Right forelimb (tissue), 1 donor: ENCODE measurements around the gene RHBDD3.

ENCODE experiments used
- DNase-seq: peaks from one replicate; pipeline ENCODE4 v3.0.0-alpha.2; 2018

RHBDD3 gene

DNA sequence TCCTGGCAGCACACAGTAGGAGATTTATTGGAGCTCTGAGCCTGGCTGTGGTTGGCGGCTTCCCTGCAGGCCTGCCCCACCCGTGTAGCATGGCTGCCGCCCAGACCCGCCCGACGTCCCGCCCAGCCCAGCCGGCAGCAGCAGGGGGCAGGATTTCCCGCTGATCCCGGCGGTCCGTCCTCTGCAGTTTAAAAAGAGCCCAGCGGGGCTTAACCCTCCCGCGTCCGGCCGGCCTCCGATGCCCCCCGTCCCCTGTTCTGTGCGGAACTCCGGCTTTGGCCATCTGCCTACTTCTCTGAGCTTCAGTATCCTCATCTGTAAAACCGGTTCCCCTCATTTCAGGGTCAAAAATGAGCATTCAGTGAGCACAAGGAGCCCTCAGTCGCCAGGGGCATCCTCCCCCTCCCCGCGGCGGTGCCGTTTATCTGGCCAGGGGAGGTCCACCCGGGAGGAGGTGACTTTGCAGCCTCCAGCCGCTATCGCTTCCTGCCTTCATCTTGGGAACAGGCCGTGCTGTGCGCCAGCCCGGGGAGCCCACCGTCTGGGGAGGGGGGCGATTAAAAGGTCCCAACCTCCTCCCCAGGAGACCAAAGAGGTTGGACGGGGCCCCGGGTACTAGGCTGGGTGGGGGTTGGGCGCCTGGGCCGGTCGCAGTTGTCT lies 38.5 kb upstream of the RHBDD3 start, which contains the start of gene GAS2L1:
Gene GAS2L1 (plus strand): TSS at position 476 of the 660 bp plus-strand sequence. CDS start 1,456 bp downstream, outside the sequence.
- DNase-seq = peak; percentile 91

DNA sequence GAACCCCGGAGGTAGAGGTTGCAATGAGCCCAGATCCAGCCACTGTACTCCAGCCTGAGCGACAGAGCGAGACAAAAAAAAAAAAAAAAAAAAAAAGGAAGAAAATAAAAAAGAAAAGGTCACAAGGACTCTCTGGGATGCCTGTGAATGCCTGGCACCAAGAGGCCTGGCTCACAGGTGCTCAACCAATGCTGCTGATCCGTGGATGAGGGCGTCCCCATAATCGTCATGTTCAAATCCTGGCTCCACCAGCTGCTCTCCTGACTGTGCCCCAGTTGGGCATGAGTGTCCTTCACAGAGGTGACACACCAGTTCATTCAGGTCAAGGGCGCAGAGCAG lies 38.0 kb upstream of the RHBDD3 start:
- no peak for DNase-seq

DNA sequence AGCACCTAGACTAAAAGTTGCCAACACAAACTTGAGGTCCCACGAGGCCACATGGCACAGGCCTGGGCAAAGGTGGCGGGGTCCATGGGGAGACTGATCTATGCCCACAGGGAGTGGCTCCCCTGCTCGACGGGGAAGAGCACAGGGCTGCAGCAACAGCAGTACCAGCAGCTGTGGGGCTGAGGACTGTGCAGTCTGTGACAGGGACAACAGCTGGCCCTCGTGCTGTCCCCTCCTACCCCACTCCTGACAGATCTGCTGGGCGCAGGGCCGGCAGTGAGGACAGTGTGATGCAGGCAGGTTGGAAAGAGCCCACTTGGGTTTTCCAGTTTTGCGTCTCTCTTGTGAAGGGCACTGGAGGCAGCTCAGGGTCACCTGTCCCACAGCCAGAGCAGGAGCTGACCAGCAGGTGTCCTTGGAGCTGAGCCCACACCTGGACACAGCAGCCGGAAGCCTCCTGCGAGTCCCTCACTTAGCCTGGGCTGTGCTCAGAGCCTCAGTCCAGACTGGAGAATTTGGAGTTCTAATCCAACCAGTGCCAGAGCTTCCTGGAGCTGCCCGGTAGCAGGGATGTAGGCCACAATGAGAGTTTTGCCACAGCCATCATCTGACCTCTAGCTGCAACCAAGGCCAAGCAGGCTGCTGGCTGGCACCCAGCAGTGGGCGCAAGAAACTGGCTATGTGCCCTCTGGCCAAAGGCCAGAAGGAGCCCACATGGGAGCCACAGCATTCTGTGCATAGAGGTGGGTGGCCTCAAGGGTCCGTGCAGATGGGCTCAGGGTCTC lies 35.1 kb upstream of the RHBDD3 start:
- DNase-seq = no peak

DNA sequence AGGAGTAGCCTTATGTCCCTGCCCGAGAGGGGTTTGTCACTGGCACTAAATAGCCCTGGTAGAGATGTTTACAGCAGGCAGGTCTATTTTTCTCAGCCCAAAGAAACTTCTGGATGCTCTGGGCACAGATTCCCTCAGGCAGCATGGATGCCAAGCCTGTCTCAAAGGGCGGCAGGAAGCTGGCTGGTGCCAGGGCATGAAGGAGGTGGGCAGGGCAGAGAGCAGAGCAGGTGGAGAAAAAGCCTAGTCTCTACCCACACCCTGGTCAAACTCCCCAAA lies 34.6 kb upstream of the RHBDD3 start:
- DNase-seq = no peak

DNA sequence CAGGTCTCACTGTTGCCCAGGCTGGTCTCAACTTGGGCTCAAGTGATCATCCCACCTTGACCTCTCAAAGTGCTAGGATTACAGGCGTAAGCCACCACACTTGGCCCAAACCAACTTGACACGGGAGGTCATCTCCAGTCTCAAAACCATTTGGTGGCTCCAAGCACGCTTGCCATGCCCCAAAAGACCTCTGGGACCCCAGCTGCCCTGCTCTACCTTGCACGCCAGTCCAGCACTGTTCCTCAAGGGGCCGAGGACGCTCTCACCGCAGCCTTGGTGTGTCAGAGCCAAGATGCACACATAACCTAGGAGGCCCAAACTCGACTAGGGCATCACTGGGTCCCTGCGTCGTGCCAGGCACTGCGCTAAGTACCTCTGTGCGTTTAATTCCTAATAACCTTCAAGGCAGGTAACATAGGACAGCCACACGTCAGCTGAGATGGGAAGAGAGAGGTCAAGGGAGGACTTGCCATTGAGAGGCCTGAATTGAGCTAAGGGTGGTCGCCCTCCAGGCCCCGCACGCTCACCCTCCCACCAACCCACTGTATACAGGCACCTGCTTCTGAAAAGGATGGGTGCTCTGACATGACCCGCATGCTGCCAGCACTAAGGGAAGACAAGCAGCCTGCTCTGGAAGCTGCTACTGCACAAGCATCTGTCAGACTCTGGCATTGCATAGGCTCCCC lies 34.1 kb upstream of the RHBDD3 start:
- DNase-seq = no peak

DNA sequence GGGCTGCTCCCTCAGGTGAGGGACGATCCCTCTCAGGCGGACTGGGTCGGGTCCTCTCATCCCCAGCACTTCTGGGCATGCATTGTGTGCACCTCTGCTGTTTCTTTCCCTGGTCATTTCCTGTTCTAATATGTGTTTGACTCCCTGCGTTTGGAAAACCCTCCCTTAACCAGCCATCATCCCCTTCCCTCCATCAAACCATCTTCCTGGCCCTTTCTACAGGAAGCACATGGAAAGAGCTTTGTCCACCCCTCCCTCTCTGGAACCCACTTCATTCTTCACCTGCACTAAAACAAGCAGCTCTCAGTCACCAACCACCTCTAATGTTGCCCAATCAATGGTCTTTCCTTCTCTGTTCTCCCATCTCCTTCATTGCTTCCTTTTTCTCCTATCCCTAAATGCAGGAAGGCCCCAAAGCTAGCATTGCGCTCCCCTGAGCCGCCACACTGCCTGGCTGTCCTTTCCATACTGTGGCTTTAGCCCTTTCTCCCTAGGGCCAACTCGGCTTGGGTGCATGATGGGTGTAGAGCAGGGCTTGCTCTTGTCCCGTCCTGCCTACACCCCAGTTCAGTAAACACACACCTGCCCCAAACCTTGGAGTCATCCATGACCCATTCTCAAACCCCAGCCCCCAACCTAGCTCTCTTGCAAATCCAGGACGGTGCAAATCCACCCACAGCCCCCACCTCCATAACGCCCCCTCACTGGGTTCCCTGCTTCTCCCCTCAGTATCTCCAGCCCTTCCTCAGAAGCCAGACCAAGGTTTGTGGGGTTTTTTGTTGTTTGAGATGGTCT lies 33.2 kb upstream of the RHBDD3 start:
- no peak for DNase-seq

DNA sequence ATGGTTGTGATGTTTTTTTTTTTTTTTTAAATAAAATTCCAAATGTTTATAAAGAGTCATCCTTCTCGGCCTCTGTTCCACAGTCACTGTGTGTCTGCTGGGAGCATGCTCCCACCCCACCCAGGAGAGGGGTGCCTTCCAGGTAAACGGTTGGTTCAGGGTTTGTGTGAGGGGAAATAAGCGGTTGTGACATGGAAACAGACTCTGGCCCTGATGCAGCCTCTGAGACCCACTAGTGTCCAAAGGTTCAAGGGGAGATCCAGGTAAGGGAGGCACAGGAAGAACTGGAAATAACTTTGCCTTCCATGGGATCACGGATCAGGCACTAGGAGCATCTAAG lies 32.7 kb upstream of the RHBDD3 start:
- DNase-seq = no peak

DNA sequence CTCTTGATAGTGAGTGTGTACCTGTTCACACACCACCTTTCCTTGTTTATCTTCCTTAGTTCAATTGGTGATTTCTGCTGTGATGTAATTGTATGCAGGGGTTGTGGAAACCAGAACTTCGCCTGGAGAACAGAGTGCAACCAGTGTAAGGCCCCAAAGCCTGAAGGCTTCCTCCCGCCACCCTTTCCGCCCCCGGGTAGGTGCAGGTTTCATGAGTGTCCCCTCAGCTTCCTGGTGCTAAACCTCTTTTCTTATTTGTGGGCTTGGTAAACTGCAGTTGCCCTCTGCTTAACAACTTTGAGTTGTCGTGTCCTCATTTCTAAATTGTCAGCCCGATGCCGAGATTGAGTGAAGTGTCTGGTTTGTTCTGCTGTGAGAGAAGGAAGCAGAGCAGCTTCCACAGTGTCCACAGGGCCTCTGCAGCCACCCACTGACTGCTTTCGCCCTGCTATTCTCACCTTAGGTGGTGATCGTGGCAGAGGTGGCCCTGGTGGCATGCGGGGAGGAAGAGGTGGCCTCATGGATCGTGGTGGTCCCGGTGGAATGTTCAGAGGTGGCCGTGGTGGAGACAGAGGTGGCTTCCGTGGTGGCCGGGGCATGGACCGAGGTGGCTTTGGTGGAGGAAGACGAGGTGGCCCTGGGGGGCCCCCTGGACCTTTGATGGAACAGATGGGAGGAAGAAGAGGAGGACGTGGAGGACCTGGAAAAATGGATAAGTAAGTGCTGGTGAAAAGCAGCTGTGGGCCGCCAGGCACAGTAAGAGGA lies 31.5 kb upstream of the RHBDD3 start:
- no peak for DNase-seq

DNA sequence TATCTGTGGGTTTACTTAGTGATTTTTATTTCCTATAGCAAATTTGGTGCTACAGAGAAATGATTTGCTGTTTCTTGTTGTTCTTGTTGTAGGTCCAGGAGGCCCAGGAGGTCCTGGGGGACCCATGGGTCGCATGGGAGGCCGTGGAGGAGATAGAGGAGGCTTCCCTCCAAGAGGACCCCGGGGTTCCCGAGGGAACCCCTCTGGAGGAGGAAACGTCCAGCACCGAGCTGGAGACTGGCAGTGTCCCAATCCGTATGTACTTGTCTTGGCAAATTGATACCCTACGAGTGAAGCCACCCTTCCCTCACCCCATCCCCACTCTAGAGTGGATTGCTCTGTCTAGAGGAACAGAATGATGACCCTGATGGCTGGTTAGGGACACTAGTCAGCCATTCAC lies 30.9 kb upstream of the RHBDD3 start:
- no peak for DNase-seq

DNA sequence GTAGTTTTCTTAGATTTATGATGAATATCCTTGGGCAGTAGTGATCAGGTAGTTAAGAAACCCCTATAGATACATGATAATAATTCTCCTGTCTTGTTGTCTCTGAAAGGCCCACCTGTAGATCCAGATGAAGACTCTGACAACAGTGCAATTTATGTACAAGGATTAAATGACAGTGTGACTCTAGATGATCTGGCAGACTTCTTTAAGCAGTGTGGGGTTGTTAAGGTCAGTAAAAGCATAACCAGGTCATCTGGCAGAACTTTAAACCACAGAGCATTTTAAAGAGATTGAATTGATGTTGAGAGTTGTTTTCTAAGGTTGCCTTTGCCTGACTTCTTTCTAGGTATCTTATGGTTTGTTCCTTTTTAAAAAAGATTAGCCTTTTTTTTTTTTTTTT lies 24.6 kb upstream of the RHBDD3 start:
- DNase-seq = no peak

DNA sequence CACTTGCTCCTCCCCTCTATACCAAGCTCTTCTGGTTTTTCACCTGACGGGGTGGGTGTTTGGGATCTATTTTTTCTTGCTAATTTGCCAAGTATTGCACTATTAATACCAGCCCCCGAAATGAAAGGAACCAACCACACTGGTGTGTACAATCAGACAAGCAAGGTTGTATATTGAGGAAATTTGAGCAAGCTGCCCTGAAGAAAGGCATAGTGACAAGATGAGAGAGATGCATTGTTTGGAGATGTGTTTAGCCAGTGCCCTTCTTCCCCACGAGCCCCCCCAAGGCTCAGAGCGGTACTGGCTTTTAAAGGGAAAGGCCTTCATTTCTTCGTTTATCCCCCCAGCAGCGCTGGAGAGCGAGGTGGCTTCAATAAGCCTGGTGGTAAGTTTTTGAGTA lies 23.4 kb upstream of the RHBDD3 start:
- DNase-seq = no peak

DNA sequence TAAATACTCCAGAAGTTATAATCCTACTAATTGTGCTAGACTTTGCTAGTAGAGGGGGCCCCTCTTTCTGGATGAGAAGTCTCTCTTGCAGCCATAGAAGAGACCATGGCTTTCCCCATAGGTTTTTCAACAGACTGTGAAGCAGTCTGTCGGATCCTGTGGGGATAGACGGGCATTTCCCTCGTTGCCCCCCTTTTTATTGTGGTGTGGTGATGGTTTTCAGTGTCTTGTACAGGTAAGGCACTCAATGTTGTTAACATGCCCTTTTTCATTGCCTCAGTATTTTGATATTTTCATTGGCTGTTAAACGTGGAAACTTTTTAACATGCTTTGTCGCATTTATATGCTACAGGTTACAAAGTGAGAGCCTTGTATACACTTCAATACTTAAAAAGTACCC lies 22.3 kb upstream of the RHBDD3 start:
- DNase-seq = no peak

DNA sequence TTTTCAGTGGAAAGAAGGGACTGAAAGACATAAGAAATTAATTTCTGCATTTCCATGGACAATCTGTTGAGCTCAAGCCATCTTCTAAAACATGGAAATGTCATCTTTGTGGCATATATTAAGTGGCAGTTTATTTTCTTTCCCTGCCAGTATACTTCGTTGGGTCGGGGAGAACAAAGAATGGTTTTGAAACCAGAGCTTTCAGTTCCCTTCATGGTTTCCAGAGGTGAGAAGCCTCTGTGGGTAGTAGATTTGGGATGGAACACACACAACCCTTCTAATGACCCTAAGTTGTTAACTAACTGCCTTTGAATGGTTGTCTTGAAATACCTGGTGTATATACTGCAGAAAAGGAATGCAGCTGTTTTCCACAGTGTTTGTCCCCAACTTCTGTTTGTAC lies 21.1 kb upstream of the RHBDD3 start:
- DNase-seq = no peak

DNA sequence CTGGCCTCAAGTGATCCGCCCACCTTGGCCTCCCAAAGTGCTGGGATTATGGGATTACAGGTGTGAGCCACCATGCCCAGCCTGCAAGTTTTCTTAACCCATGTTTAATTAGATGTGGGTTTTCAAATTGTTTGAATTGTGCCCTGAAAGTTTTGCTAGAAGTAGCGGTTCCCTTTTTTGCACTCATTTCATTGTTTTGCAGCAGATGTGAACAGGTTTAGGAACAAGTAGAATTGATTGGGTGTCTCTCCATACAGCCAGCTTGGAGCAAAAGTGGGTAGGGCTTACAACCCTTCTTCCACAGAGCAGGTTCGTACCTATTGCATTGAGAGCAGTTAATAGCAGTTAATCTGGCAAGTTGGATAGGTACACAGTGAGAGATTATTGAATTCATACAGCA lies 16.4 kb upstream of the RHBDD3 start:
- DNase-seq = no peak

DNA sequence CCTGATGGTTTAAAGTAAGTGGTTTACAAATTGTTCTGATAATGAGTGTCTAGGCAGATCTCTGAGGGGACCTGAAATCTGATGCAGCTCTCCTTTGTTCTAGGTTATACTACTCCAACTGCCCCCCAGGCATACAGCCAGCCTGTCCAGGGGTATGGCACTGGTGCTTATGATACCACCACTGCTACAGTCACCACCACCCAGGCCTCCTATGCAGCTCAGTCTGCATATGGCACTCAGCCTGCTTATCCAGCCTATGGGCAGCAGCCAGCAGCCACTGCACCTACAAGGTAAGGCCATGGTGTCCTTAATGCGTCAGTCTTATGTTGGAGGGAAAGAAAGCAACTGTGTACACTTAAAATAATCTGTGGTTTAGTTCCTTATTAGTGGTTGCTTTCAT lies 10.1 kb upstream of the RHBDD3 start:
- no peak for DNase-seq

DNA sequence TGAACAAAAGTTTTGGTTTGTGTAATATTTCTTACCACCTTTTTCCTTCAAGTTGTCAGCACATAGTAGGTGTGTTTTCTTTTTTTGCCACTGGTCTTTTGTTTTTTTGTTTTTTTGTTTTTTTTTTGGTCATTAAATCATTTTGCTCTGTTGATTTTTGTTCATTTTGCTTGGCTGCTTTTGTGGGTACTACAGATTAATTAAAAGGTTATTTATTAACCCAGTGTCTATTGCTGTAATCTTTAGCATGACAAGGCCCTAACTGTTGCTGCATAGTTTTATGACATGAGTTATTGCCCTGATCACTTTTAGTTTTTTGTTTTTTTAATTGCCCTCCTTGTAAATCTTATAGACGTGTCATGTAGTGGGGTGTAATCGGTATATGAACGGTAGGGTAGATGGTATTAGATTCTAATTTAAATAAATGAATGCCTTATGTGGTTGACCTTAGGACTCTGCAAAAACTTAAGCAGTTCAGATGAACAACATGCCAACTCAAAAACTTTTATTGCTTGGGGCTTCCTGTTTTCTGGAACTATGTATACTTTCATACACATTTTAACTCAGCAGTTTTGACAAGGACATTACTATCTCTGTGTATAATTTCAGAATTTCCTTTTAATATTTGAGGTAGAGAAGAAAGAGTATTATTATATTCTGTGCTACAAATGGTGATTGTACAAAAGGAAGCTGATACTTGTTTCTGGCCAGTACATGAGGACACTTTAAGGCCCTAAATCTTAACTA lies 8.2 kb upstream of the RHBDD3 start:
- DNase-seq = no peak

DNA sequence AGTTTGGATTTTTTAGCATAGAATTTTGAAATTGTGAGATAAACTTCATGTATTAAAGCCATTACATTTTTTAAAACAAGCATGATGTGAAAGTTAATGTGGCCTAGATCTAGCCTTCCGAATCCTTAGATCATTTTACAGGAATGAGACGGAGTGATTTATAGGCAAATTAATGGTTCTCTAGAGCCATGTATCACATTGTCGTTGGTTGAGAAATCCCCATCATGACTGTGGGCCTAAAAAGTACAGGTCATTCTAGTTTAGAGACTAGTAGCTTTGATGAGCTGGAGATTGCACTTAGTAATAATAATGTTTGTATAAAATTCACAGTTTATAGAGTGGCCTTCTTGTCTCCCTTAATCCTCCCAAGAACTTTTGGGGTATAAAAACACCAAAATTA lies 7.4 kb upstream of the RHBDD3 start:
- DNase-seq = no peak

DNA sequence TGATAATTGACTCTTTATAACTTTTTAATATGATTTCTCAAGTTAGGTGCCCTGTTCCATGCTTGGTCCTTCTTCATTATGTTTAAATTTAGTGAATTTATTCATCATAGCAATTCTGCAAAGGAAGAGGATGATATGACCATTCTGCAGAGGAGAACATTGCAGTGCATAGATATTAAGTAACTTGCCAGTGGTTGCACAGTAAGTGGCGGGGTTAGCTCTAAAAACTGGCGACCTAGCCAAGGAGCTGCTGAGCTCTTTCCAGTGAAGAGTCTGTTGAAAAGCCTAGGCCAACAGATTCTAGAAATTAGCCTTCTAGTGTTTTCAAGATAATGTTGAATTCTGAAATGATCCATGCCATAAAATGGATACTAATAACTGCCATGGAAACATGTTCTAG lies 4.8 kb upstream of the RHBDD3 start:
- DNase-seq = no peak

DNA sequence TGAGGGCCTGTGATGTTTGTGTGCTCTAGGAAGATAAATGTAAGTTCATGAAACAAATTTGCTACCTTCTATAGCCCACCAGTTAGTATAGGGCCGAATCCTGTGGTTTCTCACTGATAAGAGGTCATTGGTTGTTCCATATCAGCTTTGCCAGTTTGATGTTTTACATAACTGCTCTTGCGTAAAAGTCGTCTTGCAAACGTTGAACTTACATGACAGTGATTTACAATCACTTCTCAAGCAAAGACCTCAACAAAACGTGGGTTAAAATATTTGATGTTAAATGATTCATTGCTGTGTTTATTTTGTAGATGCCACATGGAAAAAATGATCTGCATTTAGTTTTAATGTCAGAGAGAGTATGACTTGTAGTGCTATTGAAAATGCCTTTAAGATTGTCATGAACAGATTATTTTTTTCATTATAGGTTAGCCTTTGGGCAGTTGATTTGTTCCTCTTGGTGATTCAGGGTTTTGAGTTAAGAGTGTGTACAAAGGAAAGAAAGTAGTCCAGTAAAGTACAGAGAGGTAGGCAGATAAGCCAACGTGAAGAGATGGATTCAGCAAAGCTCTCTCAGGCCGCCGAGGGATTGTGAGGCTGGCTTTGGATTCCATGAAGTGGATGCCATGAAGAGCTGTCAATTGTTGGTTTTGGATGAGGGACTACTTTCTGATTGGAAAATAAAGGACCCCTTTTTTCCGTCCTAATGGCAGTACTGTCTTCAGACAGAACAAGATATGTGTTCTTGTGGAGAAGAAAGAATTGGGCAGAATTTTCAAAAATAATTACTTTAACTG lies 2.9 kb upstream of the RHBDD3 start:
- DNase-seq = no peak

DNA sequence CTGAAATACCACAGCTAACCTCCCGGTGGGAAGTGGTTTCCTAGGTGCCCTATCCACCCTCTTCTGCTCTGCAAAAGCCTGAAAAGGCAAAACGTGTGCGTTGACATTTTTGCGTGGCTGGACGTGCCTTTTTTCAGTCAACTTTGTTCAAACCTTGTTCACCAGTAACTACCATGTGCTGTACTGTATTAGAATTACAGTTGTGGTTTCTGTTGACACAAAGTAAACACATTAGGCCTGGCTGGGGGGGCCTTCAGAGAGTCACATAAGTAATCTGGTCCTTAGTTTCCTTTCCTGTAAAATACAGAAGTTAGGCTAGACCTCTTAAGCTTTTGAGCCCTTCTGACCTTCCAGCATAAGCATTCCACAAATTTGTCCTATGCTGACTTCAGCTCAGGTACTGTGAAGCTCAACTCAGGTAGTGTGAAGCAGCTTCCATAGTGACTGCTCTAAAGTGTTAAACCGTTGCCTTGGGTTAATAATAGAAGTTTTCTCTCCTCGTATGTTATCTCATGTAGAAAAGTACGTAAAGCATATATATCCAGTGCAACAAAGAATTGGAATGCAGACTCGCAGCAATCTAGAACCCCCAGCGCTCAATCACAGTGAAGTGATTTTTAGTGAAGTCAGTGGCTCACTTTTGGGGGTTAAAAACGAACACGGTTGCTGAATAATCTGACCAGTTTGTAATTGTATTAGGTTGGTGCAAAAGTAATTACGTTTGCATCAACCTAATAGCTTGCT lies 2.1 kb upstream of the RHBDD3 start:
- no peak for DNase-seq

DNA sequence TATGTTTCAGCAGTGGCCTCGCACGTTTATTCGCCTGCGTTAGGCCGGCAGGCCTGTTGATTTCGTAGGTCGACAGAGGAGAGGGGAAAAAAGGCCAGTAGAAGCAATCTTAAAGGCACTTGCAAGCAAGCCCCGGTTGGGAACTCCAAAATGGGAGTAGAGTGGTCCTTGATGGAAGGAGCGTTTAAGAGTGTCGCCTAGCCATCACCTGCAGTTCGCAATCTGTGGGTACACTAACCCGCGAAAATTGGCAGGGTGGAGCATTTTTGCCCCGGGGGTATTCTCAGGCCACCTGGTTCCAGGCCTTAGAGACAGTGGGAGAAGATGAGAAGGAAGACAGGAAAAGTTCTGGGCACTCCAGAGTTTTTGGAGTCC lies 1.4 kb upstream of the RHBDD3 start:
- no peak for DNase-seq
